GM12878 (cell line): Measurements from ENCODE around the gene RBM18. TPM values are rescaled to one million over a fixed set of nuclear protein-coding genes. Genes with fewer than 3 reads are reported as not detected.

ENCODE experiments used
- ATAC-seq: fragments of 200-7000 bp; cut with Tn5 transposase; 3 replicates; pipeline ENCODE4 v1.9.1; 2020; ENCODE audit warnings: mild to moderate bottlenecking, moderate library complexity
- BruUV-seq: library from RNA; stranded (reverse); fragments of 400-500 nt; replicated peaks from 2 replicates; lab custom pipeline; 2021; lab: Mats Ljungman, UMichigan
- CTCF ChIA-PET: fragments of 300-600 bp; sonication (Branson Sonifier 250); formaldehyde crosslinking; extraction: SDS; loops from one replicate; lab custom pipeline; 2021; ENCODE audit warnings: inconsistent platforms; lab: Yijun Ruan, JAX
- POLR2A ChIA-PET: fragments of 350-600 bp; formaldehyde crosslinking; extraction: SDS; loops from one replicate; lab custom pipeline; 2021; ENCODE audit warnings: inconsistent platforms; lab: Charles Lee
- RAD21 ChIA-PET: fragments of 300-600 bp; sonication (Branson Sonifier 250); formaldehyde crosslinking; loops from one replicate; lab custom pipeline; 2023; ENCODE audit warnings: antibody characterized with exemption; ENCODE audit not compliant: unreplicated experiment; lab: Charles Lee
- SMC1A ChIA-PET: fragments of 300-600 bp; sonication (Branson Sonifier 250); formaldehyde crosslinking; loops from one replicate; lab custom pipeline; 2023; ENCODE audit not compliant: unreplicated experiment, uncharacterized antibody; lab: Charles Lee
- DNase-seq: peaks from one replicate; pipeline ENCODE4 v3.0.0-alpha.2; 2011; ENCODE audit warnings: low read depth, low spot score
- FAIRE-seq: peaks from 3 replicates; lab custom pipeline; 2011; peaks lifted over from hg19 to GRCh38; lab: Jason Lieb, UNC
- H2AFZ ChIP-seq: 2 replicates; pipeline ENCODE4 v1.6.0; 2011; ENCODE audit warnings: low read depth, low read length, control low read depth; ENCODE audit not compliant: control insufficient read depth
- H3K27ac ChIP-seq: 2 replicates; pipeline ENCODE4 v1.5.1; 2011; ENCODE audit warnings: control low read depth; ENCODE audit not compliant: control insufficient read depth, insufficient read depth
- H3K27me3 ChIP-seq, 2 experiments: replicated peaks in 1 of 2; 2 replicates each; pipeline versions ENCODE4 v1.6.0 to v1.6.1; 2011; ENCODE audit warnings: low read length in 1 of 2; ENCODE audit not compliant: control insufficient read depth in 2 of 2, insufficient read depth in 2 of 2
- H3K36me3 ChIP-seq, 2 experiments: 2 replicates each; pipeline ENCODE4 v1.5.1; 2011; ENCODE audit warnings: low read length in 1 of 2; ENCODE audit not compliant: control insufficient read depth in 2 of 2, insufficient read depth in 2 of 2
- H3K4me1 ChIP-seq: 2 replicates; pipeline ENCODE4 v1.6.1; 2011; ENCODE audit warnings: mild to moderate bottlenecking, low read length, moderate library complexity, mixed read lengths; ENCODE audit not compliant: control insufficient read depth, insufficient read depth
- H3K4me2 ChIP-seq: 2 replicates; pipeline ENCODE4 v1.6.0; 2011; ENCODE audit warnings: control low read depth; ENCODE audit not compliant: control insufficient read depth, insufficient read depth
- H3K4me3 ChIP-seq: fragments of 200-600 bp; sonication (generic); 2 replicates; pipeline ENCODE4 v1.5.1; 2016
- H3K79me2 ChIP-seq: 2 replicates; pipeline ENCODE4 v1.6.0; 2011; ENCODE audit warnings: low read length; ENCODE audit not compliant: control insufficient read depth, insufficient read depth
- H3K9ac ChIP-seq: 2 replicates; pipeline ENCODE4 v1.8.0; 2011; ENCODE audit warnings: low read length, control low read depth, mixed read lengths; ENCODE audit not compliant: control insufficient read depth, insufficient read depth
- H3K9me3 ChIP-seq: replicated peaks from 3 replicates; pipeline ENCODE4 v1.5.1; 2011; ENCODE audit warnings: mild to moderate bottlenecking, low read length; ENCODE audit not compliant: control insufficient read depth, insufficient read depth
- H4K20me1 ChIP-seq: 2 replicates; pipeline ENCODE4 v1.6.0; 2011; ENCODE audit not compliant: control insufficient read depth, insufficient read depth
- DPF2 ChIP-seq: fragments of 450-650 bp; IDR thresholded peaks from 2 replicates; pipeline ENCODE4 v1.6.1; 2017; ENCODE audit warnings: mild to moderate bottlenecking
- FOXK2 ChIP-seq: fragments of 450-650 bp; IDR thresholded peaks from 2 replicates; pipeline ENCODE4 v1.6.1; 2017; ENCODE audit warnings: mild to moderate bottlenecking, moderate library complexity
- FOXM1 ChIP-seq: IDR thresholded peaks from 2 replicates; pipeline ENCODE4 v1.6.1; 2012; ENCODE audit warnings: low read depth, mild to moderate bottlenecking, inconsistent platforms, low read length, moderate library complexity
- HDAC2 ChIP-seq: fragments of 200-600 bp; sonication (generic); IDR thresholded peaks from 2 replicates; pipeline ENCODE4 v1.6.1; 2017
- IKZF2 ChIP-seq, 2 experiments: fragments of 450-650 bp; IDR thresholded peaks; 2 replicates each; pipeline ENCODE4 v1.6.1; 2017; ENCODE audit warnings: mild to moderate bottlenecking in 2 of 2, moderate library complexity in 2 of 2
- KLF5 ChIP-seq: fragments of 450-650 bp; IDR thresholded peaks from 2 replicates; pipeline ENCODE4 v1.6.1; 2014; ENCODE audit warnings: mild to moderate bottlenecking; ENCODE audit not compliant: partially characterized antibody
- SMARCA5 ChIP-seq: fragments of 450-650 bp; IDR thresholded peaks from 2 replicates; pipeline ENCODE4 v1.6.1; 2017; ENCODE audit warnings: mild to moderate bottlenecking
- SMC3 ChIP-seq: IDR thresholded peaks from 2 replicates; pipeline ENCODE4 v1.6.1; 2011; ENCODE audit warnings: low read length, improper control_type of control experiment, borderline replicate concordance
- SP1 ChIP-seq: IDR thresholded peaks from one replicate; pipeline ENCODE4 v1.6.1; 2011; ENCODE audit warnings: low read depth, low read length
- TBL1XR1 ChIP-seq: IDR thresholded peaks from 2 replicates; pipeline ENCODE4 v1.6.1; 2012; ENCODE audit warnings: low read depth, low read length, improper control_type of control experiment
- ZZZ3 ChIP-seq: IDR thresholded peaks from 2 replicates; pipeline ENCODE4 v1.6.1; 2011; ENCODE audit warnings: low read depth; ENCODE audit not compliant: control insufficient read depth, insufficient read length
- WGBS: methylation state at CpG from one replicate; pipeline ENCODE4 v1.1.6; 2016; ENCODE audit warnings: low lambda C conversion rate; ENCODE audit not compliant: insufficient replicate concordance, insufficient coverage; ENCODE audit errors: missing lambda C conversion rate; 5-methylcytosine and 5-hydroxymethylcytosine counted together
- in situ Hi-C: fragments of 300-500 bp; cut with MboI; formaldehyde crosslinking; loops from 9 replicates; pipeline ENCODE4 v1.14.3; 2018; ENCODE audit warnings: mixed read lengths
- intact Hi-C: fragments of 100-400 bp; cut with micrococcal nuclease; formaldehyde crosslinking; loops from one replicate; pipeline ENCODE4 v1.14.2; 2022; ENCODE audit not compliant: unreplicated experiment
- polyA plus RNA-seq, 11 experiments: library from polyadenylated mRNA; depleted of rRNA in 4 of 11; unstranded in 6 of 11; stranded (reverse) in 5 of 11; fragments of >200 nt; fragmentation: Nextera tagmentation in 4 of 11; fragmentation: Illumina TruSeq in 1 of 11; extraction: Ambion mirVana in 4 of 11; extraction: Trizol in 1 of 11; gene quantifications; 1 replicate in 1 of 11; 2 replicates in 10 of 11; pipeline versions ENCODE4 v1.2.1 to v1.2.3, GENCODE V29; 2011 to 2016; ENCODE audit warnings: inconsistent platforms in 2 of 11, missing spikeins in 2 of 11, low read depth in 1 of 11
- total RNA-seq, 4 experiments: library from RNA; depleted of rRNA in 3 of 4; stranded (reverse); fragments of >200 nt in 3 of 4; fragmentation: Illumina TruSeq in 1 of 4; extraction: Trizol in 1 of 4; gene quantifications; 2 replicates each; pipeline versions ENCODE4 v1.2.1 to v1.2.3, GENCODE V29; 2013 to 2021
- TF ChIP-seq, protein P1 (sequence below): fragments of 450-650 bp; IDR thresholded peaks from 2 replicates; pipeline ENCODE4 v1.6.1; 2017; ENCODE audit warnings: mild to moderate bottlenecking, moderate library complexity

The RBM18 gene
- total and polyA plus RNA-seq, 10 of the 15 experiments (the other 5 are each of a cell fraction or from before 2014, with no cell fraction given): 6.4 to 46.8 (median 30.4) TPM

DNA sequence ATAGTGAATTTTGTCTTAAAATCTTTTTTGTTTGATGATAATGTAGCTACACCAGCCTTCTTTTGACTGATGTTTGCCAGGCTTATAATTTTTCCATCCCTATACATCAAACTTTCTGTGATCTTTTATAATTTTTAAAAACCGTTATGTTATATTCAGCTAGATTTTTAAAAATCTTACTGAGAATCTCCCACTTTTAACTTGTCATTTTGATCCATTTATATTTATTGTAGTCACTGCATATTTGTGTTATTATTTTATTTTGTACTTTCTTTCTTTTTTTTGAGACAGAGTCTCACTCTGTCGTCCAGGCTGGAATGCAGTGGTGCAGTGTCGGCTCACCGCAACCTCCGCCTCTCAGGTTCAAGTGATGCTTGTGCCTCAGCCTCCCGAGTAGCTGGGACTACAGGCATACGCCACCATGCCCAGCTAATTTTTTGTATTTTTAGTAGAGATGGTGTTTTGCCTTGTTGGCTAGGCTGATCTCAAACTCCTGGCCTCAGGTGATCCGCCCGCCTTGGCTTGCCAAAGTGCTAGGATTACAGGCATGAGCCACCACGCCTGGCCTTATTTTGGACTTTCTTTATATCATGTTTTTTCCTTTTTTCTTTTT lies 12.8 kb upstream of the RBM18 start:
- RAD21 ChIA-PET: no interaction called here
- Histone ChIP-seq H4K20me1 (no peaks in the 10 kb centered on the region), H3K27ac (no peak overlapping the region), H3K4me3 (no peak overlapping the region), H2AFZ (no peak overlapping the region), H3K9me3 (peaks cover 3% of the 10 kb centered on the region; the same call in 2 of the 3 replicates), H3K27me3 (no peaks in the 10 kb centered on the region), H3K79me2 (peaks cover 14% of the 10 kb centered on the region), H3K4me2 (no peak overlapping the region), H3K9ac (no peak overlapping the region), H3K36me3 (peaks cover 0 to 26% of the 10 kb centered on the region in 2 experiments), H3K4me1 (no peaks in the 10 kb centered on the region)
- FAIRE-seq (no peak), ATAC-seq (no peak), DNase-seq (no peak)
- BruUV-seq: no TSS peak
- TF ChIP-seq FOXM1 (no peak), SMARCA5 (no peak), TBL1XR1 (no peak), SP1 (no peak), SMC3 (no peak)
- POLR2A ChIA-PET: no interaction called here
- in situ Hi-C loops (no loop called here), intact Hi-C loops (no loop called here)
- CTCF ChIA-PET: interaction anchor here (1.3 to 1.5 kb wide), 4 partner anchors 11 to 122 kb away, joined by 3 to 7 read pairs (median 4); no protein-coding TSS in a partner anchor
- 97% methylated on average over 10 of the region's 10 CpGs for WGBS
- SMC1A ChIA-PET: no interaction called here

DNA sequence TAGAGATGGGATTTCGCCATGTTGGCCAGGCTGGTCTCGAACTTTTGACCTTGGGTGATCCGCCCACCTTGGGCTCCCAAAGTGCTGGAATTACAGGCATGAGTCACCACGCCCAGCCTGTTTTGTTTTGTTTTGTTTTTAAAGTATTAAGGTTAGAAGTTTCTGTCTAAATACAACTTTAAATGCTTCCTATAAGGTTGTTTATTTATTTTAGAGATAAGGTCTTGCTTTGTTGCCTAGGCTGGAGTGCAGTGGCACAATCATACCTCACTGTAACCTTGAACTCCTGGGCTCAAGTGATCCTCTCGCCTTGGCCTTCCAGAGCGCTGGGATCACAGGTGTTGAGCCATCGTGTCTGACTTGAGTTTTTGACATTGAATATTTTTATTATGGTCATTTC lies 11.5 kb upstream of the RBM18 start:
- H2AFZ ChIP-seq: no peak overlapping the region
- H3K4me2 ChIP-seq: no peak overlapping the region
- ChIA-PET SMC1A (no interaction called here), RAD21 (no interaction called here), POLR2A (no interaction called here), CTCF (interaction anchor here (0.6 kb wide), 1 partner anchor 1177 kb away, joined by 3 read pairs; no protein-coding TSS in a partner anchor)
- BruUV-seq: no TSS peak
- H3K4me3 ChIP-seq: no peak overlapping the region
- H3K9me3 ChIP-seq: peaks cover 3% of the 10 kb centered on the region; the same call in 2 of the 3 replicates
- H3K4me1 ChIP-seq: no peaks in the 10 kb centered on the region
- H3K27ac ChIP-seq: no peak overlapping the region
- in situ Hi-C loops: no loop called here
- DNase-seq (no peak), FAIRE-seq (no peak), ATAC-seq (no peak)
- intact Hi-C loops: no loop called here
- no peaks in the 10 kb centered on the region for H4K20me1 ChIP-seq
- 95% methylated on average over 7 of the region's 7 CpGs for WGBS
- H3K9ac ChIP-seq: no peak overlapping the region
- no peaks in the 10 kb centered on the region for H3K27me3 ChIP-seq
- H3K79me2 ChIP-seq: peaks cover 18% of the 10 kb centered on the region
- H3K36me3 ChIP-seq: peaks cover 2 to 24% of the 10 kb centered on the region in 2 experiments; a peak in 3 of 4 replicates
- TF ChIP-seq DPF2 (no peak), FOXK2 (no peak), KLF5 (no peak), HDAC2 (no peak), SMC3 (no peak), ZZZ3 (no peak), IKZF2 (IDR thresholded peaks at IDR 0.05) (no peak)
- TF ChIP-seq, protein P1, sequence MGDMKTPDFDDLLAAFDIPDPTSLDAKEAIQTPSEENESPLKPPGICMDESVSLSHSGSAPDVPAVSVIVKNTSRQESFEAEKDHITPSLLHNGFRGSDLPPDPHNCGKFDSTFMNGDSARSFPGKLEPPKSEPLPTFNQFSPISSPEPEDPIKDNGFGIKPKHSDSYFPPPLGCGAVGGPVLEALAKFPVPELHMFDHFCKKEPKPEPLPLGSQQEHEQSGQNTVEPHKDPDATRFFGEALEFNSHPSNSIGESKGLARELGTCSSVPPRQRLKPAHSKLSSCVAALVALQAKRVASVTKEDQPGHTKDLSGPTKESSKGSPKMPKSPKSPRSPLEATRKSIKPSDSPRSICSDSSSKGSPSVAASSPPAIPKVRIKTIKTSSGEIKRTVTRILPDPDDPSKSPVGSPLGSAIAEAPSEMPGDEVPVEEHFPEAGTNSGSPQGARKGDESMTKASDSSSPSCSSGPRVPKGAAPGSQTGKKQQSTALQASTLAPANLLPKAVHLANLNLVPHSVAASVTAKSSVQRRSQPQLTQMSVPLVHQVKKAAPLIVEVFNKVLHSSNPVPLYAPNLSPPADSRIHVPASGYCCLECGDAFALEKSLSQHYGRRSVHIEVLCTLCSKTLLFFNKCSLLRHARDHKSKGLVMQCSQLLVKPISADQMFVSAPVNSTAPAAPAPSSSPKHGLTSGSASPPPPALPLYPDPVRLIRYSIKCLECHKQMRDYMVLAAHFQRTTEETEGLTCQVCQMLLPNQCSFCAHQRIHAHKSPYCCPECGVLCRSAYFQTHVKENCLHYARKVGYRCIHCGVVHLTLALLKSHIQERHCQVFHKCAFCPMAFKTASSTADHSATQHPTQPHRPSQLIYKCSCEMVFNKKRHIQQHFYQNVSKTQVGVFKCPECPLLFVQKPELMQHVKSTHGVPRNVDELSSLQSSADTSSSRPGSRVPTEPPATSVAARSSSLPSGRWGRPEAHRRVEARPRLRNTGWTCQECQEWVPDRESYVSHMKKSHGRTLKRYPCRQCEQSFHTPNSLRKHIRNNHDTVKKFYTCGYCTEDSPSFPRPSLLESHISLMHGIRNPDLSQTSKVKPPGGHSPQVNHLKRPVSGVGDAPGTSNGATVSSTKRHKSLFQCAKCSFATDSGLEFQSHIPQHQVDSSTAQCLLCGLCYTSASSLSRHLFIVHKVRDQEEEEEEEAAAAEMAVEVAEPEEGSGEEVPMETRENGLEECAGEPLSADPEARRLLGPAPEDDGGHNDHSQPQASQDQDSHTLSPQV: no peak
